H9 (cell line): ENCODE data around the gene FANK1. TPM values are rescaled to one million over a fixed set of nuclear protein-coding genes. Genes with fewer than 3 reads are reported as not detected.

Source experiments
- DNase-seq: peaks from one replicate; pipeline ENCODE4 v3.0.0-alpha.2; 2017
- H2AFZ ChIP-seq: one replicate; pipeline ENCODE4 v1.6.1; 2013; ENCODE audit warnings: mild to moderate bottlenecking, low read length, control low read depth, moderate library complexity
- H2AK5ac ChIP-seq: 2 replicates; pipeline ENCODE4 v1.6.1; 2013; ENCODE audit warnings: low read length, control low read depth, mixed read lengths; ENCODE audit not compliant: insufficient read length
- H2BK120ac ChIP-seq: one replicate; pipeline ENCODE4 v1.6.1; 2013; ENCODE audit warnings: low read depth, mild to moderate bottlenecking, low read length, control low read depth, inconsistent platforms; ENCODE audit not compliant: poor library complexity, severe bottlenecking
- H2BK12ac ChIP-seq: 2 replicates; pipeline ENCODE4 v1.6.1; 2013; ENCODE audit warnings: low read length, control low read depth, mixed read lengths, low read depth; ENCODE audit not compliant: insufficient read length
- H2BK15ac ChIP-seq: 2 replicates; pipeline ENCODE4 v1.6.1; 2013; ENCODE audit warnings: low read depth, low read length, control low read depth
- H2BK20ac ChIP-seq: one replicate; pipeline ENCODE4 v1.6.1; 2013; ENCODE audit warnings: low read depth, mild to moderate bottlenecking, low read length, control low read depth, inconsistent platforms; ENCODE audit not compliant: poor library complexity, severe bottlenecking
- H2BK5ac ChIP-seq: 2 replicates; pipeline ENCODE4 v1.6.1; 2013; ENCODE audit warnings: low read length, control low read depth, mixed read lengths; ENCODE audit not compliant: insufficient read length
- H3K14ac ChIP-seq: 2 replicates; pipeline ENCODE4 v1.6.1; 2013; ENCODE audit warnings: low read length, control low read depth; ENCODE audit not compliant: insufficient read depth
- H3K18ac ChIP-seq: 2 replicates; pipeline ENCODE4 v1.6.1; 2013; ENCODE audit warnings: low read depth, mild to moderate bottlenecking, mixed read lengths, low read length, control low read depth; ENCODE audit not compliant: insufficient read length
- H3K23ac ChIP-seq: 2 replicates; pipeline ENCODE4 v1.6.1; 2013; ENCODE audit warnings: low read length, control low read depth, mixed read lengths, low read depth; ENCODE audit not compliant: insufficient read length
- H3K23me2 ChIP-seq: 2 replicates; pipeline ENCODE4 v1.6.1; 2013; ENCODE audit warnings: low read depth, mild to moderate bottlenecking, mixed read lengths, low read length, control low read depth; ENCODE audit not compliant: insufficient read length, poor library complexity, severe bottlenecking
- H3K27ac ChIP-seq: 2 replicates; pipeline ENCODE4 v1.5.1; 2013; ENCODE audit warnings: low read length, control low read depth, mixed read lengths, low read depth; ENCODE audit not compliant: insufficient read length
- H3K27me3 ChIP-seq: 2 replicates; pipeline ENCODE4 v1.6.1; 2013; ENCODE audit warnings: low read length, control low read depth, inconsistent platforms; ENCODE audit not compliant: insufficient read depth
- H3K4ac ChIP-seq: 2 replicates; pipeline ENCODE4 v1.6.1; 2013; ENCODE audit warnings: low read depth, mild to moderate bottlenecking, control low read depth, inconsistent platforms, low read length, moderate library complexity
- H3K4me1 ChIP-seq: 2 replicates; pipeline ENCODE4 v1.6.1; 2013; ENCODE audit warnings: low read length, control low read depth, inconsistent platforms; ENCODE audit not compliant: insufficient read depth
- H3K4me2 ChIP-seq: 2 replicates; pipeline ENCODE4 v1.6.1; 2013; ENCODE audit warnings: low read length, control low read depth, mixed read lengths; ENCODE audit not compliant: insufficient read length, insufficient read depth
- H3K56ac ChIP-seq: 2 replicates; pipeline ENCODE4 v1.6.1; 2013; ENCODE audit warnings: low read depth, mild to moderate bottlenecking, mixed read lengths, low read length, control low read depth; ENCODE audit not compliant: insufficient read length
- H3K79me1 ChIP-seq: 2 replicates; pipeline ENCODE4 v1.6.1; 2013; ENCODE audit warnings: low read depth, mild to moderate bottlenecking, moderate library complexity, low read length, control low read depth, inconsistent platforms; ENCODE audit not compliant: insufficient read depth, poor library complexity, severe bottlenecking
- H3K79me2 ChIP-seq: 2 replicates; pipeline ENCODE4 v1.6.1; 2013; ENCODE audit warnings: low read length, control low read depth, inconsistent platforms; ENCODE audit not compliant: insufficient read depth
- H3K9ac ChIP-seq: 2 replicates; pipeline ENCODE4 v1.6.1; 2013; ENCODE audit warnings: low read length, control low read depth, mixed read lengths; ENCODE audit not compliant: insufficient read length; ENCODE audit errors: extremely low read depth
- H3K9me3 ChIP-seq: one replicate; pipeline ENCODE4 v1.6.1; 2013; ENCODE audit warnings: low read depth, low read length, inconsistent platforms; ENCODE audit not compliant: control insufficient read depth
- H3T11ph ChIP-seq: one replicate; pipeline ENCODE4 v1.6.1; 2013; ENCODE audit warnings: mild to moderate bottlenecking, low read length, control low read depth, inconsistent platforms
- H4K20me1 ChIP-seq: one replicate; pipeline ENCODE4 v1.6.1; 2013; ENCODE audit not compliant: control insufficient read depth, insufficient read length, insufficient read depth
- H4K5ac ChIP-seq: 2 replicates; pipeline ENCODE4 v1.6.1; 2013; ENCODE audit warnings: low read depth, mild to moderate bottlenecking, mixed read lengths, low read length, control low read depth; ENCODE audit not compliant: insufficient read length
- H4K8ac ChIP-seq: replicated peaks from 2 replicates; pipeline ENCODE4 v1.6.1; 2013; ENCODE audit warnings: low read length, control low read depth, mixed read lengths, low read depth; ENCODE audit not compliant: insufficient read length
- H4K91ac ChIP-seq: 2 replicates; pipeline ENCODE4 v1.6.1; 2013; ENCODE audit warnings: low read depth, mild to moderate bottlenecking, moderate library complexity, mixed read lengths, low read length, control low read depth; ENCODE audit not compliant: insufficient read length
- H3K27ac Mint-ChIP-seq, 3 experiments: 2 replicates in 2 of 3; 3 replicates in 1 of 3; pipeline ENCODE4 v1.8.0; 2020 to 2021; ENCODE audit warnings: mixed read lengths in 3 of 3, mild to moderate bottlenecking in 1 of 3, moderate library complexity in 1 of 3
- H3K27me3 Mint-ChIP-seq: 2 replicates; pipeline ENCODE4 v1.8.0; 2021; ENCODE audit warnings: low read depth, mild to moderate bottlenecking, moderate library complexity, mixed read lengths
- H3K36me3 Mint-ChIP-seq, 3 experiments: 2 replicates in 2 of 3; 3 replicates in 1 of 3; pipeline ENCODE4 v1.8.0; 2020 to 2021; ENCODE audit warnings: low read depth in 3 of 3, mixed read lengths in 3 of 3; ENCODE audit not compliant: insufficient read depth in 1 of 3
- H3K4me1 Mint-ChIP-seq, 2 experiments: 2 replicates each; pipeline ENCODE4 v1.8.0; 2020; ENCODE audit warnings: mixed read lengths in 2 of 2
- H3K4me3 Mint-ChIP-seq, 2 experiments: 2 replicates in 1 of 2; 3 replicates in 1 of 2; pipeline ENCODE4 v1.8.0; 2020 to 2021; ENCODE audit warnings: mild to moderate bottlenecking in 2 of 2, mixed read lengths in 2 of 2, moderate library complexity in 1 of 2
- H3K9me3 Mint-ChIP-seq, 2 experiments: 2 replicates in 1 of 2; 3 replicates in 1 of 2; pipeline ENCODE4 v1.8.0; 2020; ENCODE audit warnings: mild to moderate bottlenecking in 2 of 2, mixed read lengths in 2 of 2, moderate library complexity in 1 of 2
- CTCF ChIP-seq: fragments of 200-600 bp; sonication (generic); conservative IDR thresholded peaks from 3 replicates; pipeline ENCODE4 v1.8.0; 2021; ENCODE audit warnings: antibody characterized with exemption, mild to moderate bottlenecking
- WGBS: extraction: QIAGEN DNeasy Blood & Tissue Kit; methylation state at CpG from one replicate; pipeline ENCODE4 v1.1.7; 2013; ENCODE audit warnings: missing lambda C conversion rate, low lambda C conversion rate, mixed read lengths; ENCODE audit not compliant: insufficient read length; ENCODE audit errors: extremely low coverage; 5-methylcytosine and 5-hydroxymethylcytosine counted together
- total RNA-seq: library from RNA; stranded (reverse); gene quantifications from 2 replicates; pipeline ENCODE4 v1.2.1, GENCODE V29; 2021

Gene FANK1
- total RNA-seq, 1 experiment from 2014 or later, result 0.68 TPM

- Histone ChIP-seq H3K9ac (no peak overlapping the region), H3T11ph (no peak overlapping the region), H2BK20ac (no peak overlapping the region), H4K91ac (no peak overlapping the region), H2BK12ac (no peak overlapping the region), H2BK5ac (no peak overlapping the region), H3K4ac (no peak overlapping the region), H3K4me2 (no peak overlapping the region), H3K56ac (no peak overlapping the region), H3K18ac (no peak overlapping the region), H2BK120ac (no peak overlapping the region), H3K27ac (no peak overlapping the region), H3K79me1 (no peaks in the 10 kb centered on the region), H3K23me2 (no peaks in the 10 kb centered on the region), H2AFZ (no peak overlapping the region), H4K8ac (no peak overlapping the region), H3K4me1 (no peaks in the 10 kb centered on the region), H3K23ac (no peak overlapping the region), H2BK15ac (no peak overlapping the region), H3K79me2 (no peaks in the 10 kb centered on the region), H2AK5ac (no peak overlapping the region), H3K27me3 (no peaks in the 10 kb centered on the region), H4K5ac (no peak overlapping the region), H4K20me1 (no peaks in the 10 kb centered on the region), H3K9me3 (no peaks in the 10 kb centered on the region), H3K14ac (no peak overlapping the region)
- no peak overlapping the region for H3K4me3 Mint-ChIP-seq
- H3K27me3 Mint-ChIP-seq, result 0 out of 2 replicates have a peak, but pooled peaks cover 2% of the 10 kb centered on the region
- H3K36me3 Mint-ChIP-seq, result peaks cover 0 to 4% (median 0%) of the 10 kb centered on the region in 3 experiments; a peak in 2 of 7 replicates
- H3K9me3 Mint-ChIP-seq, result peaks cover 7 to 10% of the 10 kb centered on the region in 2 experiments; a peak in 4 of 5 replicates
- H3K27ac Mint-ChIP-seq, result no peak overlapping the region
- TF ChIP-seq CTCF, result peak; percentile 46
- DNase-seq, result no peak
- WGBS, result no CpG with 5 or more reads among the region's 1 CpG
- peaks cover 3 to 5% of the 10 kb centered on the region in 2 experiments for H3K4me1 Mint-ChIP-seq
These were observed 65.4 kb downstream of the FANK1 start for GRCh38 chr10:125961743-125962142.
